Stimulated activated CD8-positive, alpha-beta memory T cell treated with anti-CD3 and anti-CD28 coated beads, Interleukin-12 subunit alpha, Interleukin-12 subunit beta, amount 100 ng/mL, for 1 hour (primary cell): Measurements from ENCODE around the gene DCLK3.

Source experiments
- DNase-seq: peaks from one replicate; pipeline ENCODE4 v3.0.0-alpha.2; 2020; ENCODE audit warnings: low read depth

Gene DCLK3

DNA sequence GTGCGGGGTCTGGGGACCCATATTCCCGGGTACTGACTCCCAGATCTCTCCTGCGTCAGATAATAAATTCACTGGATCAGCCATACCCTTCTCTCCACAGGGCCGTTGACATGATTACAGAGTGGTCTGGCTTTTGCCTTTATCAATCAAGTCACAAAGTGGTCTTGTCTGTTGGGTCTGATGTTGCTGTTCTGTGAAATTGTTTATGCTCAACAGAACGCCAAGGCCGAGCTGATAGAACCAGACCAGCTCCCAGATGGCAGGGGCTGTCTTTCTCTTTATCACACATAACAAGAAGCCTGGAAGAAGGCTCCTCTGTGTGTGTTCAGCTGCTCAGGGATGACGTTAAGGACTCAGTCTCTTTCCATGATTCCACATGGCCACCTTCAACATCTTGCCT is 751 bp upstream of the DCLK3 start:
- no peak for DNase-seq

DNA sequence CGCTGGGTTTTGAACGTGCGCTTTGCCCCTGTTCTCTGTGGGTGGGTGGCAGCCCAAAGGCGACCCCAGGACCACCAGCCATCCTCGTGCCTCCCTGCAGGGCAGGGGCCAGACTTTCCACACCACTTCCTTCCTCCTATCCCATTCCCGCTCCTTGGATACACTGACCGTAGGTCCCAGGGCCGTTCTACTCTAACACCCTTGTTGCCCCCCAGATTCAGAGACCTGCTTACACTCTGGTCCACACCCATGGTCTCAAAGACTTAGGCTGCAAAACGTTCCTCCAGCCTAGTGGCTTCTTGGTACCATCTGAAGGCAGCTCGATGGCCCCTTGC is 318 bp upstream of the DCLK3 start:
- no peak for DNase-seq

DNA sequence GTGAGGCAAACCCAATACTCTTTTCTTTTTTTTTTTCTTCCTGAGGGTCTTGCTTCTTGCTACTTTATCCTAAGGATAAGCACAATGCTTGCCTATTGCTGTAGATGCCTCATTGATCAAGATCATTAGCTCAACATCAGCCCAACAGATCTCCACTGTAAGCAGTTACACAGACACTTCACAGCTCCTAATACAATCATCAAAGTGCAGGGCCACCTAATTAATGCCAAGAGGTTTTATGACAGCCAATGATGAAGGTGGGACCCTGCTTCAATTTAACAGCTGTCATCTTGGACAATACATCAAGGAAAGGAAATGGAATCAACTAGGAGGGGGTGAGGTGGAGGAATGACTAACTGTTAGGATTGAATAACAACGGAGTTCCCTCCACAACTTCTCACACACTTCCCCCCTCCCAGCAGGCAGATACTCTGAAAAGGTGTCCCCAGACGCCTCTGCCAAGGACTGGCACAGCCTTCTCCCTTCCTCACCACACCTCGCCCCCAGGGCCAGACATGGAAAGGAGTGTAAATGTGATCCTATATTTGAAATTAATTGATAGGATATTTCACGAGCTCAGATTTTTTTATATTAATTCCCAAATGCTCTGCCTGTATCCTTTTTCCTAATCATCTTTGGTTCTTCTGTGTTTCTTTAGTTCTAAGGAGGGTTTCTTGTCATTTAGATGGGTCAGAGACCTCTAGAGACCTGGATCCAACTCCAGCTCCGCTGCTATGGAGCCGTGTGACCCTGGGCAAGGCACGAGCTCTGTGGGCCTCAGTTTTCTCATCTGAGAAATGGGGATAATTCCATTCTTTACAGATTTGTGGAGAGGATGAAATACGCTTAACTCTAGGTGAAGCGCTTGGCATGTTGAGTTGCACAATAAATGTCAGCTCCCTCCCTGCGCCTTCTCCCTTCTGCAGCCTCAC is 1.2 kb downstream of the DCLK3 start:
- no peak for DNase-seq

DNA sequence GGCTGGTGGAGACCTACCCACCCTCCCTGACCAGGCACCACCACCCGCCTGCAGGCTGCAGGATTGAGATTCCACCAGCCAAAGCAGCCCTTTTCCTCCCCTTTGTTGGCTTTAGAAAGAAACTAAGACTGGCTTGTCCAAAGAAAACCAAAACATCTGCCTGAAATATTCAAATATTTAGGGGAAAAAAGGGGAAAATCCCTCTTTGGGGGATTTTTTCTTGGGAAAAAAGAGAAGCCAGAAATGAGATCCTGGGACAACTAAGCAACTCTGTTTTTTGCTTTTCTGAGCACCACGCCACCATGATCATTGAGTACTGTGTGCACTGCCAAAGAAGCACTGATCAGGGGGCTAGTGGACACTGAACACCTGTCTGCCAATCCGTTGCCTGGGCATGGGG is 2.6 kb downstream of the DCLK3 start:
- DNase-seq, result no peak

DNA sequence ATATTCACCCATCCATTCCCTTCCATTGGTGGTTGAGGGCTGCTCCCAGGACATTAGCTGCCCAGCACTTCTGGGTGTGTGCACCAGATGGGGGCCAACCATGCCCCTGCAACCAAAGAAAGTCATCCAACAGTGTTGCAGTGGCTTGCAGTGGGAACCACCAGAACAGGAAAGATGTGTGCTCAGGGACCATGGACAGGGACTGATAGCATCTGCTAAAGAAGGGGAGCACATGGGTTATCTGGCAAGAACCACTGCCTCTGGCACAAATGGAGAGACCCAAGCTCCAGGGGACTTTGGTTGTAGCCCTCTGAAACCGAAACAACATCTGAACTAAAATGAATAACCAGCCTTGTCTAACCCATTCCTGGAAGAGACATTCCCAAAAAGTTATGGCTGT is 8.1 kb downstream of the DCLK3 start:
- DNase-seq, result no peak

DNA sequence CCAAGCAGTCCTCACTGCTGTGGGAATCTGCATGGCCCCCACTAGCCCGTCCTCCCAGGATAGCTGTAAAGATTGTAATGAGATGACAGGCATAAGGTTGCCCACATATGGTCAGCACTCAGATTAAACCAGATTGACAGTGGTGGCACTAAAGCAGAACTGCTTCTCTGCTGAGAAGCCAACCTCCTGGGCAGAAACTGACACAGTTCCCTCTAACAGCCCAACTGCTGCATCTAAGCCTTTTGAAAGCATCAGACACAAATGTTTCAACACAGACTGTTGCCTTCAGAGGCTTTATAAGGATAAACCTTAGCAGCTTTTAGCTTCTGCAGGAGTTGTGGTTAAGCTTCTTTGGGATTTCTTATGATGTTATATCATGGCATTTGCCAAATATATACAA is 13.0 kb downstream of the DCLK3 start:
- no peak for DNase-seq

DNA sequence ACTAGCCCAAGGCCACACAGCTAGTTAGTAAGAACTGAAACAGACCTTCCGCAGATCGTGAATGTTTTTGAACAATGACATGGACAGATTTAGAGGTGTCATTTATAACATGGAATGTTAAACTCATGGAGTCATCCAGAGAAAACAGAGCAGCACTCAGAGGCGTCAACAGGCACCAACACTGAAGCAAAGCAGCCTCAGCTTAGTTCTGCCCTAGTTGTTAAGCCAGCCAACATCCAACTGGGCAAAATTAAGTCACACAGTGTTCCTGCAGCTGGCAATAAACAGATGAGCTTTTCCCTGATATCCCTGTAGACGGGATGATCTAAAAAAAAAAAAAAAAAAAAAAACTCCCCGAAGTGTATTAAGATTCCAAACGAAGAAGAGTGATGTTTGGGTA is 13.6 kb downstream of the DCLK3 start:
- DNase-seq, result no peak

DNA sequence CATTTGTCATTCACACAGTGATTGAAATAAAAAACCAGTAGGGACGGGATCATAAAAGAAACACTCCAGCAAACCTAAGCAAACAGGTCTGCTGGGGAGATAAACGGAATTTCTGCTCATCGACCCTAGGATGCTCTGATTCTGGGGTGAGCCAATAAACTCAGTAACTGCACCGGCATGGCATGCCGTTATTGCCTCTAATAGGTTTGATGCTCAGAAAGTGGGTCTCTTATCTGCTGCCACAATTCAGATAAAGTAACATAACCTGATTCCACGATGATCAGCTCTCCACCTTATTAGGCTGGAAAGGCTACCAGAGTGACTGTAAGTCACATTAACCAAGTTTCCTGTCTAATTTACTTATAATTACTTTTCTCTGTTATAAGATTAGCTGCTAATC is 19.6 kb downstream of the DCLK3 start:
- no peak for DNase-seq

DNA sequence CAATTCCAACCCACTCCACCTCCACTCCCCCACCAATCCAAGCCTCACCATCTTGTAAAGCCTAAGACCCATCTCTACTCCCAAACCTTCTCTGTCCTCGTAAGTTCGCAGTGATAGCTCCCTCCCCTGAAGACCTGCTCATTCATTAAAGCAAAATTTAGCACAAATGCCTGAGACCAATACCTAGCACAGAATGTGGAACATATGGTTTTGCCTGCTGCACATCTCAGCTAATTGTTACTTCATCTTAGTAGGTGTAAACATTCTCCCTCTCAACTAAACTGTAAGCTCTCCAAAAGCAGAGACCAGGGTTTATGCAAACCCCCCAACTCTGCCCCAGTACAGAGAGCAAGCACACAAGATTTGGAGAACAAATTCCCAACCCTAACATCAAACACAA is 20.5 kb downstream of the DCLK3 start:
- no peak for DNase-seq

DNA sequence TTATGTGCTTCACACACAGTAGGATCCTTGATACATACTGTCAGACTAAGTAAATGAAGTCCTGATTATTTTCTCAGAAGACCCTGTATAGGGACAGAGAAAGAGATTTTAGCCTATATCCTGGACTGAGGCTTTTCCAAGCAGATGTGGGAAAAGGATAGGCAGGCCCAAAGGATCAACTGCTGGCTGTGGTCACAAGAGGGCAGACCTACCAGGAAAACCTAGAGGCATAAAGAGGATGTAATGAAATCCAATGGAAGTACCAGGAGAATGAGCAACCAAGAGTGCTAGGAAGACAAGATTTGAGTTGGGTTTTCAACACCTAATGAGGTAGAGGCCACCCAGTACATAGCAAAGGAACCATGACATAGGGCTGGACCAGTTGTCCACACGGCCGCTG is 23.1 kb downstream of the DCLK3 start:
- no peak for DNase-seq

DNA sequence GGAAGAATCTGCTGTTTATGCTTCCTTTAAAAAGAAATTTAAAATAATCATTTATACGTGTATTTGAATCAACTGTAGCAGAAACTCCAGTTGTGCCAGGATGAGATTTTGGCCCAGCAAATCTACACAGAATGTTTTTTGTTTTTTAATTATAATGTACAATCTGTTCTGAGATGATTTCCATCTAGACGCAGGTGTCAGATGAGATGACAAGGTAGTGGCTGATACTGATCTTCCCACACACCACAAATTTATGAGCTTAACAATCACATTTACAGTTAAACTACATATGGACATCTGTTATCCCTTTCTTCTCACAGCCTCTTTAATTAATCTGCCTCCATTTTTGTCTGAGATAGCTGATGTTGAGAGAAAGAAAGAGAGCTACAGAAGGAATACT is 23.6 kb downstream of the DCLK3 start:
- DNase-seq, result no peak

DNA sequence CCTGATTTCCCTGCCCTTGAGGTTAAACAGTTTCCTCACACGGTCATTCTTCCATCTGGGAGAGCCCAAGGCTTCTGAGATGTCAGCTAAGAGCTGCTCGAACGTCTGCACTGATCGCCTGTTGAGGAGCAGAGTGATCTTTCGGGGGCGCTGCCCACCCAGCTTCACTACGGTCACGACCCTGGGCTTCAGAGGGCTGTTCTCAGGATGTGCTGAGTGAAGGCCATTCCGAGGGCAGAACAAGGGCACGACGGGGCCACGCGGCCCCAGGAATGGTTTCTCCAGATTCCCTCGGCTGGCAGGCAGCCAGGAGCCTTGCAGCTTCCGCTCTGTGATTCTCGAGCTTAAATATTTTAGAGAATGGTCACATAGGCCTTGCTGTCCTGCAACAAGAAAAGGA is 25.7 kb downstream of the DCLK3 start:
- DNase-seq, result no peak

DNA sequence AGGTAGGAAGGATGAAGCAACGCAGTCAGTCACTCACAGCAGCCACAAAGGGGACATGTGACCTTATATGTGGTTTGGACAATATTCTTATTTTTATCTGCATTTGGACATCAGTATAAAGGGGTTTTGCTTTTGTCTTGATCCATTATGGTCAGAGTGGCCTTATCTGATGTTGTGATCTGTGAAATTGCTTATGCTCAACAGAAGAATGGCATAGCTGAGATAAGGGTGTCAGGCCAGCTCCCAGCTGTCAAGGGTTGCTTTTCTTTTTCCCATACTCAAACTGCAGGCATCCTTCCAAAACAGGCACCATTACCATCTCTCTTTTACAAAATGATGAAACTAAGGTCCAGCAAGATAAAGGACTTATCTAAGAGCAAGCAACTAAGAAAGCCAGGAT is 28.1 kb downstream of the DCLK3 start:
- no peak for DNase-seq

DNA sequence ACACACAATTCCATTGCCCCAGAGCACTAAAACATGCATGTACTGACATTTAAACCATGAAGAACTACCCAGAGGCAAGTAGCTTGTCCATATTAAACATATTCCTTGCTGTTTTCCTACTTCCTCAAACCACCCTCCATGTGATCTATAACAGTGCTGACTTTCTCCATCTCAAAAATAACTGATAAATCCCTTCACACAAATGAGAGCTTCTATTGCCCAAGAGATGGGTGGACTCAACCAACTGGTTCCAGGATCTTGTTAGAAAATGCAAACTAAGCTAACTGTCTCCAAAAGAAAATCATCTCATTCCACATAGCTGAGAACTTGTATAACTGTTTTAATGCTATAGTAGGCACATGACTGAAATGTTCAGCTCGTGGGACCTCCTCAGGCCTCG is 29.6 kb downstream of the DCLK3 start:
- no peak for DNase-seq

DNA sequence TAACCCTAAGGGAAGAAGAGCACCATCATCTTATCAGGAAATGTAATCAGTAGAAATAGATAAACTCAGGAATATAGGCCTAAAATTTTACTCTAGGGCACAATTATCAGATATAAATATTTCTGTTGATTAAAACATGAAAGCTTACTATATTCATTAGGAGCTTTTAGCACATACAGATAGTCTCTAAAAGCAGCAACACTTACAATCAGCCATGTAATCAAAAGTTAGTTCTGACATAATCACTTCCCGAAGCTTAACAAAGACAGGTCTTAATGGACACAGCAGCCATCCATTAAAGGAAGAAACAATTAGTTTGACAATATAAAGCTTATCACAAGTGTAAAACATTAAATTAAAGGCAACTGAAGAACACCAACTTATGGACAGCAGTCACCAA is 30.6 kb downstream of the DCLK3 start:
- DNase-seq, result no peak

DNA sequence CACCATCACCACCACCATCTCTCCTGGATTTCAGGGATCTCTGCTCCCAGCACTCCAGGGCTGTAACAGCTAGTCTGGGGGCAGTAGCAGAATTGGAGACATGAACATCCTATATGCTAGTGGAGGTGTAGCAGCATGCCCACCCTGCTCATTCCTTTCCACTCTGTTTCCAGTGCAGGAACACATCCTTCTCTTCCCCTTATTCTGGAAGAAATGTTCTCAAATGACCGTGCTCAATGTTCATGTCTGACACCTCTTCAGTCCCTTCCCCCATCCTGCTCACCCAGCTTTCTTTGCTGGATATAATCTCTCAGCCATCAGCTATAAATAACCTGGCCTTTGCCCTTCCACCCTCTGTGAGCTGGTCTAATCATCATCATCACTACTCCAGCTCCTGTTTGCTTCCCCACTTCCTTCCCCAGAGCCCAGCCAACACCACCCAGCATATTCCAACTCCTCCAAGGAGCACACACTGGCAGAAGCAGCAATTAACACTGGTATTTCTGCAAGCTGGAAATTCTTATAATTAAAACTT is 31.1 kb downstream of the DCLK3 start:
- DNase-seq, result no peak

DNA sequence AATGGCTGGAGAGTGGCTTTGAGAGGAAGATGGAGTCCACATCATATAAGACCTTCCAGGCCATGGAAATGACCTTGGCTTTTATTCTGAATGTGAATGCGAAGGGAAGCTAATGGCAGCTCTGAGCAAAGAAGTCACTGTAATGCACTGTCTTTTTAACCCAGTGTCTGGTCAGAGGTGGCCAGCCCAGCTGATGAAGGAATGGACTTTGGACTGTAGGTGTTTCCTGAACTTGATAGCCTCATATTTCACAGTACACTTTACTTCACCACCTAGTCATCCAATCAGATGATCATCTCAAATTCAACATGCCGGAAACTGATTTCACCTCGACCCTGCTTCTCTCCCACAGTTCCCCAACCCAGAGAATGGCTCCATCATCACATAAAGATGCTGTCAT is 33.4 kb downstream of the DCLK3 start:
- no peak for DNase-seq

DNA sequence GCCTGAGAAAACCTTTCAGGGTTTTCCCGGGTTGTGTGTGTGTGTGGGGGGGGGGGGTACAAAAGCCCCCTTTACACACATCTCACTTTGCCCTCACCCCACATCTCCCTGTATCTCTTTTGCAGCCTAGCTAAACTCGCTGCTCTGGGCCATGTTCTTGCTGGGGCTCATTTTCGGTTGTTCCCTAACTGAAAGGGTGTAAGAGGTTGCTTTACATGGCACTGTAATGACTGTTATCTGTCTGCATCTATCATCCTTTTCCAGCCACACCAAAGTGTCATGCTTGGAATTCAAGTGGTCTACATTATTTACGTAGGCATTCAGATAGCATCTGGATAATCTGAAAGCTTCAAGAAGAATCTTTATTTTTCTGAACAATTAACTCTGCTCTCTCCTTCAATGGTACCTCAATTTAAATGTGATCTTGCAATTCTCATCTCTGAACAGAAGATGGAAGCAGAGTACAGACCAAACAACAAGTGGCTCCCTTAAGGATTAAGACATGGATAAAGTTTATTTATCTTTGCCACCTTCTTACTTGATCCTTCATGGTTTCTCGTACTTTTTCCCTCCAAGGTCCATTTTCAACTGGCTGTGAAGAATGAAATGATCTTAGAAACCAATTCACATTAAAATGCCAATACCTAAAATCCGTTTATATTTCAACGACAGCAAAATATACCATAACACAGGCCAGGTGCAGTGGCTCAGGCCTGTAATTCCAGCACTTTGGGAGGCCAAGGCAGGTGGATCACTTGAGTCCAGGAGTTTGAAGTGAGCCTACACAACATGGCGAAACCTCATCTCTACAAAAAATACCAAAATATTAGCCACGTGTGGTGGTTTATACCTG is 34.9 kb downstream of the DCLK3 start:
- DNase-seq, result no peak

DNA sequence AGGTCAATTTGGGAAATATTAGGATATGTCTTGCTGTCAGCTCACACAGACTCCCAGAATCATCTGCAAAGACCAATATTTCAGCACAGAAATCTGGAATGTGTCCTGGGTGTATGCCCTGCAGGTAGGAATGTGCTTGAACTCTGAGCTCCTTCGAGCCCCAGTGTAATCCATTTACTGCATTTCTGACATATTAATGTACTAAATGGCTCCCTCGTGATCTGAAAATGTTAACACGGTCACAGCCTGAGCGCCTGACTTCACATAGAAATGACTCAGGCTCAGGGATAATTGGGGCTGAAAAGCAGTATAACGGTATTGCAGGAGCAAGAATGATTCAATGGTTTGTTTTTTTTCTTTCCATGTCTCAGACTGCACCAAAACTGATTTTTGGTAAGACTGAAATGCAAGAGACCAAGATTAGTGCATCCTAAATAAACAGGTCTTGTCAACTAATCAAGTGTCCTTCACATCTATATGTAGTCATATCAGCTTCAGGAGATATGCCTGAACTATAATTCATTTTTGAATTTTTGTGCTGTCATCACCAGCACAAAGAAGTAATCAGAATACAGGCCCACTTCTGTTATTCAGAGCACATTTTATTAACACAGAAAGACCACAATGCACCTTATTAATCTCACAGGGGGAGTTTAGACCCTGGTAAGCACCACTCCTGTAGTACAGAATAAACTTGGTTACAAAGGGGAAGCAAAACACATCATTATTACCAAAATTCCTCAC is 49.8 kb downstream of the DCLK3 start:
- DNase-seq, result no peak

DNA sequence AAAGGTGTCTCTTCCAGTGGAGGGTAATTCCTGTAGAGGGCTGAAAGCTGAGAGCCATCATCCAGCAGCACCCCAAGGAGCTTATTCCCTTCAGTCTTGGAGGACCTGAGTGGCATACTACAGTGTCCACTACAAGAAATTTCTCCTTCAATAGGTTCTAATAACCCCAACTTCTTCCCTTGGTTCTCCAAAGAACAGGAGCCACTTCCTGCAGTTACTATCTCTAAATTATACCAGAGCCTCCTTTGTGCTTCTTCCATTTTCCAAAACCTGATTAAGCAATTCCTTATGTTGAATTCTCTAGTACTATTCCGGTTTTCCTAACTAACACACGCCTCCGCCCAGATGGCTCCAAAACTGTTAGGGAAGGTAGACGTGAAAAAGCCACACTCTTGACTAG is 50.4 kb downstream of the DCLK3 start:
- no peak for DNase-seq

DNA sequence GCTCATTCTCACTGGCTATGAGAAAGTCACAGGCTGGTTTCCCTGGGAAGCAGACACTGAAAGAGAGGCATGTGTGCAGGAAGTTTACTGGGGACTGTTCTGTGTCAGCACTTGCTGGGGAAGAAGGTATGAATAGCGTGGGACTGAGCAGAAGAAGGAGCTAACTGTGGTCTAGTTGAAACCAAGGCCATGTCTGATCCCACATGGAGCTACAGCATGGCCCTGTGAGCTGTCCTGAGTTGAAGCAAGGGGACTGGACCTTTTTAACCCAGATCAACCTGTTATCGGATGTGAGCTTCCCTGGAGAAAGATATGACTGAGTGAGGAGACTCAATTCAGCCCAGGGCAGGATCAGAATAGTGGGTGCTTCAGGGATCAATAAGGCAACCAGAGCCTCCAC is 53.7 kb downstream of the DCLK3 start:
- DNase-seq, result no peak

DNA sequence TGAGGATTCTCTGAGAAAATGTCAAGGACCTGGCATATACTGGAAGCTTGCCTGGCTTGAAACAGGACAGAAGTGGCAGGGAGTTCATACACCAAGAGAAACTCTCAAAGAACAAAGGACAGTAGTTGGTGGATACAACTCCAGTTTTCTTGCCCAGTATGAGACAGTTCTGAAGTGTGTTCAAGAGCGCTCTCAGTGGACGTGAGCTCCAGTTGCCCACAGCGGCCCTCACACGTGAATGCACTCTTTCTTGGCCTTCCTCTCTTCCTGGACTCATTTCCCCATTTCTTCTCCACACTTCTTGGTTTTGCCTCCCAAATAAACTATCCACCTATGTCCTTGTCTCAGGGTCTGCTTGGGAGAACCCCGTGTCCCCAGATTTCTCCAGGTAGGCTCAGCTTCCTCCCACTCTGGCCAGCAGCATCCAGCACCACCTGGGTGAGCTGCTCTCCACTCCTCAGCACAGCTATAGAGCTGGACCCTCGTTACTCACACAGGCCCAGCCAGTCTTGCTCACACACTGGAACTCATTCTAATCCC is 54.5 kb downstream of the DCLK3 start:
- no peak for DNase-seq
